GM21723 (cell line): Measurements from ENCODE around the gene CALB2.
"Not testable (repeated sequence)": the region's sequence is repeated elsewhere in the genome, so short reads cannot be mapped to it uniquely, and the experiment has no call there.

Source experiments
- ATAC-seq: cut with Tn5 transposase; IDR thresholded peaks from one replicate; pipeline ENCODE4 v1.9.1; 2021; ENCODE audit warnings: mild to moderate bottlenecking, moderate library complexity; ENCODE audit not compliant: unreplicated experiment

Gene CALB2

DNA sequence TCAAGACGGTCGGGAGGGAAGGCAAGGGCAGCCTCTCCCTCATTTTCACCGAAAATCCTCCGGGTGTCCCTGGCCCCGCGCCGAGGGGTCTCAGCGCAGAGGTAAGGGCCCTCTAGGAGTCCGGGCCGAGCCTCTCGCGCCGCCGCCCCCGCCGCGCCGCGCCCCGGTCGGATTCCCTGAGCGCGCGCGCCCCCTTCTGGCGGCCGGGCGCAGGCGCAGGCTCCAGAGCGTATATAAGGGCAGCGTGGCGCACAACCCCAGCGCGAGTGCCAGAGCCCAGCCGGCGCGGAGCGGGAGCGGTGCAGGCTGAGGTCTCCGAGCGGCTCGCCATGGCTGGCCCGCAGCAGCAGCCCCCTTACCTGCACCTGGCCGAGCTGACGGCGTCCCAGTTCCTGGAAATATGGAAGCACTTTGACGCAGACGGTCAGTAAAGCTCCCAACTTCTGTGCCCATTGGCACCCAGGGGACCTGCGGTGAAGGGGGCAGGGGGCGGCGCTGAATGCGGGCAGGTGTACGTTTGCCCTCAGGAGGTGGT is at the start of gene CALB2:
TSS of gene CALB2 (plus strand) at position 260 of the 535 bp plus-strand sequence. CDS start at position 330, 70 bp downstream.
- ATAC-seq = peak; percentile 78

- no peak for ATAC-seq
Observed at GRCh38 chr16:71311553-71312158, 46.9 kb upstream of the CALB2 start.

- not testable (repeated sequence) for ATAC-seq
Observed at GRCh38 chr16:71313591-71313990, 44.9 kb upstream of the CALB2 start.

GRCh38 chr16:71315269-71315668 is 43.3 kb upstream of the CALB2 start:
- ATAC-seq = no peak

GRCh38 chr16:71319999-71320398 is 38.5 kb upstream of the CALB2 start:
- ATAC-seq = no peak

DNA sequence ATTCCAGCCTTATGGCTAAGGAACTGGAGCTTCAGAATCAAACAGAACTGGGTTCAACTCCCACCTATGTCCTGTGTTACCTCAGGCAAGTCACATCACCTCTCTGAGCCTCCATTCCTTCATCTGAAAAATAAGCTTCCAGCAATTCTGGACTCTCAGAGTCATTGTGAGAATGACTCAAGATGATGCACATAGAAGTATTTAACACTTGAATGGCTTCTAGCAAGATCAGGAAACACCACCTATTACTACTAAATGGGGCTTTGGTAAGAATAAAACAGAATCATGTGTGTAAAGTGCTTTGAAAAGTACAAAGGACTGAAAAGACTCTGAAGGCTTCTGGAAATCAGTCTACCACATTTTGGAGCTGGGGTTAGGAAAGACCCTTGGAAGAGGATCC is 30.8 kb upstream of the CALB2 start:
- no peak for ATAC-seq

- ATAC-seq = no peak
Observed at GRCh38 chr16:71328151-71328550, 30.4 kb upstream of the CALB2 start.

DNA sequence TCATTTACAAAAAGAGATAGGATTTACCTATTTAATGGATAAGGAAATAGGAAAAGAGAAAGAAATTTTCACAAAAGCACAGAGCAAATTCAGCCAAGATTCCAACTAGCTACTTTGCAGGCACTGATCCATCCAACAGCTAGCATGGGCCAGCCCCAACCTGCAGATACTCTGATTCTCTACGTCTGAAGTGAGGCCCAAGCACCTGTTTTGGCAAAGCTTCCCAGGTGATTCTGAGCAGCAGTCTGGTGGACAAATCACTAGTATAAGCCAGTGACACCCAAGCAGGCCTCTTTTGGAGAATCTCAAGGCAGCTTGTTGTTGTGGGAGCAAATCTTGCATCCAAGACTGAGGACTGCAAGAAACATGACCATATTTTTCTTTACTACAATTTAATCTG is 20.9 kb upstream of the CALB2 start:
- no peak for ATAC-seq

DNA sequence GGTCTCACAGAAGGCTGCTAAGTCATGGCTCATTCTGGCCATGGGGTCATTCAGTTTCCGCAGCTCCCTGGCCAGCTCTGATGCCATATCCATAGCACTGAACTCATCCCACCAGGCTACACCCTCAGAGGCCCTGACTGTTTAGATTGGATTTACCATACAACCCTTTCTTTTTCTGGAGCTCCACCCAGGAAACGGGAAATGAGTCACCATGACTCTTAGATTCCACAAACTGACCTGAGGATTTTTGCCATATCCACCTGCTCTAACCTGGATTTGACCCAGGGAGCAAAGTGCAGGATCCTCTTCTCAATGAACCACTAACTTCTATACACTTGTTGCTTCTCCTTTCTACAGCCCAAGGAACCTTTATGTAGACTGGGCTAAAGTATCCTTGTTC is 20.3 kb upstream of the CALB2 start:
- ATAC-seq = no peak

DNA sequence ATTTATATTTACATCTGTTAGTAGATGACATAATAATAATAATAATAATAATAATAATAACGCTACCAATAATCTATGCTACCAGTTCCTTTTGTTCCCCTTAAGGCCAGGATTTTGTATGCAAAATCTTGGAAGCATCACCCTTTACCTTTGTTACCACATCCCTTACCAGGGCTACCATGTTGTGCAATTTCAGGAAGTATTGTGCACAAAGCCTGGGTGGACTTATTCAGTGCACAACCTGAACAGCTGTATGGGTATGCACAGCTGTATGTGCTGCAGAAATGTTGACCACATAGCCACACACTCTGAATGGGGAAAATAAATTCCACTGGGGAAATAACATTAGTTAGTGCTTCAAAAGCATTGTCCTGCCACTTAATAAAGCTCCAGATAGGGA is 19.9 kb upstream of the CALB2 start:
- no peak for ATAC-seq

- no peak for ATAC-seq
Observed at GRCh38 chr16:71339236-71340171, 19.0 kb upstream of the CALB2 start.

GRCh38 chr16:71340406-71340805 is 18.1 kb upstream of the CALB2 start:
- ATAC-seq = no peak

DNA sequence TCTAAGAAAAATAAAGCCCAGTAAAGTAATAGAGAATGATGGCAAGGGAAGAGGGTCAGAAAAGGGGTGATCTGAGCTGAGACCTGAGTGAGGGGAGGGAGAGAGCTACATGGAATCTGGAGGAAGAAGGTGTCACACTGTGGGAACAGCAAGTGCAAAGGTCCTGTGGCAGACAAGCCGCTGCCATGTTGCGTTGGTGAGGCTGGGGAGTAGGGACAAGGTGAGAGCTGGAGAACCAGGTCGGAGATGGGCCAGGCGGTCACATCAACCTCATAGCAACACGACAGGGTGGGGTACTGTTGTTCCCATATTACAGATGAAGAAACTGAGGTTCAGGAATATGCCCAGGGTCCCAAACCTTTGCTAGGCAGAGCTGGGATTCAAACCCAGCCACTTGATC is 16.6 kb upstream of the CALB2 start:
- no peak for ATAC-seq

DNA sequence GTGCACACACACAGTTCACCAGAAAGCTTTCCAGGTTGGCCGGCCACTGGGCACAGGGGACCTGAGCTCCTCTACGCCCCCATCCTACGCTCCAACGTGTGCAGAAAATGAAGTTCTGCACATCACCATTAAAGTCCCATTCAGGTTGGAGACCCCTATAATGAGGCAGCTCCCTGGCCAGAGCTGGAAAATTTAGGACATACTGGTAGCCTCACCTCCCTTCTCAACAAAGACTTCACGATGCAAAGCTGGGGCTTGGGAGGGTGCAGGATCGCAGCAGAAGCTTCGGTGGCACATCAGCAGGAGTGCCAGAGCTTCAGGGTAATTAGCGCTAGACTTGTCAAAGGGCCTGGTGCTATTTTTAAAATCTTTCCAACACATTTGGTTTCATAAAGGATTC is 15.4 kb upstream of the CALB2 start:
- ATAC-seq = no peak

GRCh38 chr16:71344315-71344905 is 14.1 kb upstream of the CALB2 start:
- ATAC-seq = no peak

- no peak for ATAC-seq
Observed at GRCh38 chr16:71345031-71345430, 13.5 kb upstream of the CALB2 start.

- ATAC-seq = no peak
Observed at GRCh38 chr16:71347146-71347545, 11.4 kb upstream of the CALB2 start.

- no peak for ATAC-seq
Observed at GRCh38 chr16:71348262-71349085, 10.0 kb upstream of the CALB2 start.

- ATAC-seq = no peak
Observed at GRCh38 chr16:71350821-71351557, 7.5 kb upstream of the CALB2 start.

DNA sequence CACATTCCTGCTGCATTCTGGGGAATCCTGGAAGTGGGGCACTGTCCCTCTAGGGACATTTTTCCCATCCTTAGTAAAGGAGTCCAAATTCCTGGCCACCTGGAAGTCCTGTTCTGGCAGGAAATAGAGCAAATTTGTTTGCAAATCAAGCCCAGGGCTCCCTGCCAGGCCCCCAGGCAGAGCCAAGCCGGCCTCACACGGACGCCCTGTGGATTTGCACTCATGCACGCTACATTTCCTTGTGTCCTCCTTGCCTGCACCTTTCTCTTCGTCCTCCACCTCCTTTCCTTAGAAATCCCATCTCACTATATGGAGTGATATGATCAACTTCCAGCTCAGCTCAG is 7.0 kb upstream of the CALB2 start:
- ATAC-seq = no peak
